GM21723 (cell line): ENCODE measurements around the gene PKD1L1.
"Not testable (repeated sequence)": the region's sequence is repeated elsewhere in the genome, so short reads cannot be mapped to it uniquely, and the experiment has no call there.

ENCODE experiments used
- ATAC-seq: cut with Tn5 transposase; IDR thresholded peaks from one replicate; pipeline ENCODE4 v1.9.1; 2021; ENCODE audit warnings: mild to moderate bottlenecking, moderate library complexity; ENCODE audit not compliant: unreplicated experiment

PKD1L1 gene

DNA sequence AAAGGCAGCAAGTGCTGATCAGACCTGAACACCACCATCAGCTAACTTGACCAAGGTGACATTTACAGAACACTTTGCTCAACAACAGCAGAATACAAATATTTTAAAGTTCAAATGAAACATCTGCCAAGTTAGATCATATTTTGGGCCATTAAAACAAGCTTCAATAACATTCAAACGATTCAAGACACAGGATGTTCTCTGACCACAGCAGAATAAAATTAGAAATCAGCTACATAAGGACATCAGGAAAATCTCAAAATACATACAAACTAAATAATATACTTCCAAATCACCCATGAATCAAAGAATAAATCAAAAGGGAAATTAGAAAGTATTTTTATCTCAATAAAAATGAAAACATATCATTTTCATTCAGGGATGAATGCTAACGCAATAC, 173.0 kb downstream of the PKD1L1 start:
- no peak for ATAC-seq

DNA sequence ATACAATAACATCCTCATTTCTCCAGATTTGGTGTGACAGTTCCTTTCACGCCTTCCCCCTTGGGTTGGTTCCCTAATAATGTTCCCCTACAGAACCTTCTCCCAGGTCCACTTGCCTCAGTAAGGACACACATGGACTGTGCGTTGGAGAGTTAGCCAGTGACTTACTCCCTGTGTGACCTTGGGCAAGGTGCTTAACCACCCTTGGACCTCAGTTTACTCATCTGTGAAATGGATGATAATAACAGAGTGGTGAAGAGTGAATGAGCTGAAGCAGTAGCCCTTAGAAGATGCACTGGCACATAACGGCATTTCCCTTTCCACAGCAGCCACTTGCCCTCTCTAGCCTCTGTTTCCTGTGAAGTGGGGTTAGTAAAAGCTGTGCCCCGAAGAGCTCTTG, 175.8 kb downstream of the PKD1L1 start:
- no peak for ATAC-seq

DNA sequence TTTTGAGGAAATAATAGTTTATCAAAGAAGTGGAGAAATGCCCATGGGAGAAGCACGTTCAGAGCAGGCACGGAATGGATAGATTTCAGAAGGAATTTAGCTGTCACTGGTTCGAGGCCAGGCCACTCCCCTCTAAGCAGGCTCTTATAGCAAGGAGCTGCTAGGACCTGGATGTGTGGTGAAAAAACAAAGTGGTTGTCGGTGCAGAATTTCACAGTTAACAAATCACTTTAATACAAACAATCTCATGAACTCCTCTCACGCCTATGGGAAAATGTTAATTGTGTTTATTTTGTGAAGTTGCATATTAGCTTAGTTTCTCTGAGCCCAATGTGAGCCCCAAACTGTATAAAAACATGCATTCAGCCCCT, 176.3 kb downstream of the PKD1L1 start:
- no peak for ATAC-seq

DNA sequence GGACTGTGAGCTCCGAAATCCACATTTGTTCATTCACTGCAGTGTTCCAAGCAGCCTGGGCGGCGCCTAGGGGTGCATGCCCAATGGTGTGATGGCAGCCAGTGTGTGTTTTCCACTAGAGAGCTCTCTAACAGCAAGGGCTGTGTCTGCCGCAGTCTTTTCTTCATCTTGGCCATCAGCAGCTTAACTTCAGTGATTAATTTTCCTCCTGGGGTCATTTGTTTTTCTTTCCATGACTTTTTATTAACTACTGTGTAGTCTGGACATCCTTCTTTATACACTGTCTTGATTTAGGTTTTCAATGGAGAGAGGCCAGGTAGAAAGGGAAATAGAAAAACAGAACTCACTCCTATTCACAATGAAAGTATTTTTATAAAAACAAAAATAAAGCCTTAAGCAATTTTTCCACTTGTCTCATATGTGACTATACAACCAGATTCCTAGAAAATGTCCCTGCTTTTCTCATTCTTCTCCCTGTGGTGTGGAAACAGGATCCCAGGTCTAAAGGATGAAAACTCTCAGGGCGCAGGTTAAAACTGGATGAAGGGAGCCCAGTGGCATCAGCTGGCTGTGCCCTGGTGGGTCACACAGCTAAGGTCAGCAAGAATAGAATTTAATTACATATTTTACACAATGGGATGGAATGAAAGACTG, 176.8 kb downstream of the PKD1L1 start:
- ATAC-seq: no peak

DNA sequence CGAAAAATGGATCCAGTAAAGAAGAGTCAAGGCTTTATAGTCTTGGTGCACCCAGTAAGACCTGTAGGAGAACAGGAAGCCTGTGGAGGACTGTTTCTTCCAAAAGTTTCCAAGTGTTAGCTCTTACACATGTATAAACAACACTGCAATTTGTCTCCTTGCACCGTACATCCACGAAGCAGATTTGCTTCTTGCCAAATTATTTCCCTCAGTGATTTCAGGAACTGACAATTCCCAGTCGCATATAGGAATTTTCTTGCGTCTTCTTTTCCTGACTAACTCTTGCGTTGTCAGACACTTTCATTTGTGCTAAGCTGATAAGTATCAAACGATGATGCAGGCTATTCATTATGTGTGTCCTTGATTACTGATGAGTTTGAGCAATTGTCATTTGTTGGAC, 182.1 kb downstream of the PKD1L1 start:
- ATAC-seq: no peak

DNA sequence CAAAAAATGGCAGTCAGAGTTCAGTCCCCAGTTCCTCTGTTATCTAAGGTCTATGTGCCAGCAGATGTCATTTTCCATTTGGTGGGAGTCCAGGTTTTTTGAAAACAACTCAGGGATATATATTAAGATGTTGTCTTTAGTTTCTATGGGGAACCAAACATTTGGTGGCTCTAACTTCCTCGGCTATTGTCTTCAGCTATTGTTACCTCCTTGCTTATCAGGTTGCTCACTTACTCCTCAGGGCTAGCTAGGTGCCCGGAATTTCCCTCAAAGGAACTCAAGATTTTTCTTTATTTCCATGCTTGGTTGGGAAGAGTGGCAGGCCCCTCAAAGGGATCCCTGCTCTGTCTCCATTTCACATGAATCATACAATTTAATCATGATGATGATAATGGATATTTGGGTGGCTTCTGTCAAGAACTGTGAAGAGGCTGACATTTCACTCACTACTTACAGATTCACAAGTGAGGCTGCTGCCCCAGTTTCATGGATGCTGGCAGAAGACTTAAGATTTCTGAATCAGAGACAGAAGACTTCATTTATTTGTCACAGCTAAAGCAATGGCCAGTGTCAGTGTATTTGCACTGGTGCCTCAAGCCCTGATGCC, 182.8 kb downstream of the PKD1L1 start:
- no peak for ATAC-seq

DNA sequence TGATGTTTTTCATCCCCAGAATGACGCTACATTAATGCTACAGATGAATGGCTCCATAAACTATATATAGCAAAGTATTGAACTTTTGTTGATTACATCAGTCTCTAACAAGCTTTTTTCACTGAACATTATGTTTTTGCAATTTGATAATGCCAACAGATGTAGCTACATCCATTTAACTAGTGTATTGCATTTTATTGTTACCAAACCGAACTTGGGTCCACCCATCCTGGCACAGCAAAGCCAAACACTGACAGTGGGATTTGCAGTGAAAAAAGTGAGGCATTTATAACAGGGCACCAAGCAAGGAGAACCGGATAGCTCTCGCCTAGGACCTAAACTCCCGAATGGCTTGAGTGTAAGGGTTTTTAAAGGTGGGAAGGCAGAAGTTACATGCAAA, 183.5 kb downstream of the PKD1L1 start:
- no peak for ATAC-seq

DNA sequence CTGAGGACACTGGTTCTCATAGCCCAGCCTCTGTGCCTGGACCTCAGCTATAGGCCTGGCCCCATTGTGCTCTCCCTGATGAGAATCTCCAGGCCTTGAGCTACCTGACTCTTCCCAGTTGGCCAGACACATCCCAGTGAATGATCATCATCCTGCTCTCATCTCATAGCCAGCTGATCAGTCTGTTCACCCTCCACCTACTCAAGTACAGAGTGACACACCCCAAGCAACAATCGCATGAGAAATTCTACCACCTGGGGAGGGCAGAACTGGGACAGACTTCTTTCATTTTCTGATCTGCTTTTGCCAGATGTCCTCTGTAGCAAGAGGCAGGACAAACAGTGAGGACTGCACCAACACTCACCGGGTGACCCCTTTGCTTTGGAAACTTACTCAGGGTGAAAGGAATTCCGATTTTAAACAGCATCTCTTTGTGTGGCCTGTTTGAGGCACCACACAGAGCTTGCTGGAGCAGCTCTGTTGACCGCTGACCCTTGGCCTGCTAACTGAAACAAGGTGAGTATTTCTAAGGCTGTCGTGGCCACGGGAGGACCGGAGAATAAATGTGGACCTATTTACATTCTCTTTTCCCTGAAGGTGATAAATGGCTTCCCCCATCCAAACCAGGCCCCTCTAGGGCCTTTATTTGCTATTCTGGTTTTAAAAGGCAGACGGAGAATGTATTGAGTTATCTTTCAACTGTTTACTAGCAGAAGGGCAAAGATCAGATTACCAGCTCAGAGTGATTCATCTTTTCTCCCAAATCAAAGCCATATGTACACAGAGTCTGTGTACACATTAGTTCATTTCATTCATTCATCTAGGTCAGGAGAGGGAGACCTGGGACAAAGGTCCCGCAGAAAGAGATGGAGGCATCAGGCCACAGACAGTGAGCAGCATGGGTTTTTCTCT, 184.9 kb downstream of the PKD1L1 start:
- ATAC-seq: peak; percentile 62

DNA sequence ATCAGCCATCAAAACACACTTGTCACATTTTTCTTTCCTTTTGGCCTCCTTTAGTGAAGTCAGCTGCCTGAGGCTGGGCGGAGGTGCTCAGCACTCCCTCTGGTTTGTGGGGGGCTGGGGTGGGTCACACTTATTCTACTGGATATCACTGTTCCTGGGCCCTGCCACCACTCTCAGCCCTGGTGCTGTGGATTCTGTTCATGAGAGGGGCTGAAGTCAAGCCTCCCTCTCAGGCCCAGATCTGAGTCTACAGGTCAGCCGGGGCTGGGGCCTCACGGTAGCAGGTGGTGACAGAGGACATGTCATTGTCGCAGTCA, 185.6 kb downstream of the PKD1L1 start:
- ATAC-seq: no peak

DNA sequence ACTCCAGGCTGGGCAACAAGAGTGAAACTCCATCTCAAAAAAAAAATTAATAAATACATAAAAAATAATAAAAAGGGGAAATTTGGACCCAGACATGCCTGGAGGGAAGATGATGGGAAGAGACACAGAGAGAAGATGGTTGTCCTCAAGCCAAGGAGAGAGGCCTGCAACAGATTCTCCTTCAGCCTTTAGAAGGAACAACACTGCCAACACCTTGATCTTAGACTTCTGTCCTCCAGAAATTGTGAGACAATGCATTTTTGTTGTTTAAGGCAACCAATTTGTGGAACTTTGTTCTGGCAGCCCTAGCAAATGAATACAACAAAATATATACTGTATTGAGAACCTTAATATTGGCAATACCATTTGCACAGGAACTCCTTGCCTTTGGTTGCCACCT, 186.1 kb downstream of the PKD1L1 start:
- ATAC-seq: no peak

DNA sequence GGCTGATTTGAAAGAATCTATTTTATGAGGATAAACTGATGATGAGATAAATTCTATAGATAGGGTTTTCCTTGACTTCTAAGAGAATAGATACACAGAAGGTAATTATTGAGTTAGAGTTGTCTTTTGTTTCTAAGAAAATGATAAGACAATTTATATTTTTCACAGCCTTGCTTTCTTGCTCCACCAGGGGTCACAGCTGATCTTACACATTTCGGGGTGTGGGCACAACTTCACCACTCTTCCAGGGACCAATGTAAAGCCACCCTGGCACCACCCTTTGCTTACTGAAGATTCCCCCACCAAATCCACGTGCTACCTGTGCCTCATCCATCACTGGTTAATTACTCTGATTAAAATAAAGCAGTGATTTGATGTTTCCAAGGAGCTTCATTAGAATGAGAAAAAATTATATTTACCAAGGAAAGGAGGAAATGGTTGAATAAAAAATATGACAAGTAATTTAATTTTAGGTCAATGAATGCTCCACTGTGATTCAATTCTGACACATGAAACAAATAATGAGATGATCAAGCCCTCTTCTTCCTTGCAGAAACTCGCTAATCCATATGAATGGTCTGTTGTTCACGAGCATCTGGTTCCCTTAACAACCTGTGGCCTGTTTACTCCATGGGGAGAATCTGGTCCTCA, 189.1 kb downstream of the PKD1L1 start:
- no peak for ATAC-seq

DNA sequence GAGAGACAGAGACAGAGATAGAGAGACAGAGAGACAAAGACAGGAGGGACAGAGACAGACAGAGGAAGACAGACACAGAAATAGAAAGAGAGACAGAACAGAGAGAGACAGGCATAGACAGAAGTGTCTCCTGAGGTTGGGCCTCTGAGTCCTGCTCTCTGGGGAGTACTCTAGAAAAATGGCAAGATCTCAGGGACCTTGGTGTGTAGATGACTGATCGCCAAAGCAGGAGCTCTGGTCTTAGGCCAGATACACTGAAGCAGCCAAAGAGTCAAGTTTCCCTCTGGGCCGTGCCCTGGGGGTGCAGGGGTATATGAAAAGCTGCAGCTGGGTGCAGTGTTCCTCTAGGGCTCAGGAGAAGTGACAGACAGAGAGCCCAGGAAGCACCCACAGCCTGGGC, 189.7 kb downstream of the PKD1L1 start:
- no peak for ATAC-seq

DNA sequence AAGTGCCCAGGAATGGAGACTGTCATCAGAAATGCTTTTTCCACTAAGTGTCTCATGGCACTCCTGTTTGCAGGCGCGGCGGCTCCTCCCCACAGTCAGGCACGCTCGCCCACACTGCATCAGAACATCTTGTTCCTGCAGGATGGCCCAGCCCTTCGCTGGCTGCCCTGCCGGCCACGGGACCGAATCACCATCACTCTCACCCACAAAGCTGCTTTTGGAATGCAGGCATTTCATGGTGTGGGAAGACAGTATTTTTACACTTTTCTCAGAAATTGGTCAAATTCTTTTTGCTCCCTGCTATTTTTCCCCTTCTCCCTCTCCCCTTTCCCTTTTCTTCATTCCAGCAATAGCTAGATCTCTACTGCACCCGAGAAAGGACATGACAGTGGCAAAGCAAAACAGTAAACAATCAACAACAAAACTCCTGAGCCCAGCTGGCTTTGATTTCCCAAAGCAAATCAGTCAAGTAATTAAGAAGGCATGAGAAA, 190.3 kb downstream of the PKD1L1 start:
- no peak for ATAC-seq

DNA sequence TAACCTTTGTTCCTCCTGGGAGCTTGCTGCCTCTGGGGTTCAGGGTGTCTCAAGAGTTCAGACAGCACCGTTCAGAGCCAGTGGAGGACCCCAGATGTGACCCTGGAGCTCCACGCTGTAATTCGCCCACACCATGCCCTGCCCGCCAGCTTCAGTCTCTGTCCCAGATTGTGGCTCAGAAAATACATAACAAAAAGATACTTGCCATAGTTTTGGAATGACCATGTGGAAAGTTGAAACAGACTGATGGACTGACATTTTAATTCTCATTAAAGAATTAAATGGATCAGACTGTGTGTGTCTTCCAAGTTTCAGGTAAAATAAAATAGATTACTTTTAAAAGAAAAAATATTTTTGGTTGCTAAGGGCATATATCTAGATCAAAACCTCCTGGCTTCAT, 191.6 kb downstream of the PKD1L1 start:
- ATAC-seq: no peak

DNA sequence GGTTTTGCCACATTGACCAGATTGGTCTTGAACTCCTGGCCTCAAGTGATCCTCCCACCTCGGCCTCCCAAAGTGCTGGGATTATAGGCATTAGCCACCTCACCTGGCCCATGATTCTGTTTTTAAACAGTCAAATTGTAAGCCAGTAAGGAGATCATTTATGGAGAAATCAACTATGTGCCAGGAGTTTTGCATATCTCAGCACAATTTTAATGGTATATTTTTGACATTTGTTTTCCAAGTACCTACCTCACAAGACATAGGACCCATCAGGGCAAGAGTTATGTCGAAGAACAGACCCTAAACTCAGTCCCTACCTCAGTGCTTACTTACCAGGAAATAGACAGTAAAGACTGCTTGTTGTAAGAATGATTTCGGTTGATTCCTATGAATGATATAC, 193.0 kb downstream of the PKD1L1 start:
- ATAC-seq: no peak

DNA sequence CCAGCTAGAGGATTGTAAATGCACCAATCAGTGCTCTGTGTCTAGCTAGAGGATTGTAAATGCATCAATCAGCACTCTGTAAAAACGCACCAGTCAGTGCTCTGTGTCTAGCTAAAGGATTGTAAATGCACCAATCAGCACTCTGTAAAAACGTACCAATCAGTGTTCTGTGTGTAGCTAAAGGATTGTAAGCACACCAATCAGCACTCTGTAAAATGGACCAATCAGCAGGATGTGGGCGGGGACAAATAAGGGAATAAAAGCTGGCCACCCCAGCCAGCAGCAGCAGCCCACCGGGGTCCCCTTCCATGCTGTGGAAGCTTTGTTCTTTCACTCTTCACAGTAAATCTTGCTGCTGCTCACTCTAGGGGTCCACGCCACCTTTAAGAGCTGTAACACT, 196.5 kb downstream of the PKD1L1 start:
- ATAC-seq: not testable (repeated sequence)

DNA sequence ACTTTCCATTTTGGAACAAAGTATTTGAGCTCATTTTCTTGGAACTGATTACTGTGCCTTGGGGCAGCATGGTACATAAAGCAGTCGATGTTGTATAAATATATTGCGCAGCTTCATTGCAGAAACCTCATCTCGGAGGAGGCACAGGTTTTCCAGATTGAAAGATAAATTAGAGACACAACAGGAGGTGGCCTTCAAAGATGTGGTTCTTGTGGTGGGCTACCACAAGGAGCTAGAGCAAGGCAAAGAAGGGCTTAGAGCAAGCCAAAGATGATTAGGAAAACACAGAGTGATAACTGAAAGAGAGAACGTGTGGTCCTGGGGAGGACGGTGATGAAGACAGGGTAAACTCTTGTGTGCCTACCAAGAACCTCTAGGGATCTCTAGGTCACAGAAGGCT, 197.2 kb downstream of the PKD1L1 start:
- no peak for ATAC-seq

DNA sequence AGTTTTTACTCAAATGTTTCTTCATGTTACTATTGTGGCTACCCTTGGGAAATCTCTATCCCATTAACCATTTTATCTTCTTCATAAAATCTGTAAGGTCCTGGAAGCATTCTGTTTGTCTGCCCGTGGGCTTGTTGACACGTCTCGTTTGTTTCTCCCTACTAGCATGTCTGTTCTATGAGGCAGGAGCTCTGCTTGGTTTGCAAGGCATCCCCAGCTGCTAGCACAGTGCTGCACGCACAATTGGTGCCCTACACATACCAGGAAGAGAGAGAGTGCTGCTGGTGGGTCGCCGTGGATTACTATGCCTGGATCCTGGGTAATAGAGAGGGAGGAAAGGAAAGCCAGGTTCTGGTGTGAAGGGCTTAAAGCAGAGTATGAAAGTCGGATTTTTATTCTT, 200.2 kb downstream of the PKD1L1 start:
- no peak for ATAC-seq

DNA sequence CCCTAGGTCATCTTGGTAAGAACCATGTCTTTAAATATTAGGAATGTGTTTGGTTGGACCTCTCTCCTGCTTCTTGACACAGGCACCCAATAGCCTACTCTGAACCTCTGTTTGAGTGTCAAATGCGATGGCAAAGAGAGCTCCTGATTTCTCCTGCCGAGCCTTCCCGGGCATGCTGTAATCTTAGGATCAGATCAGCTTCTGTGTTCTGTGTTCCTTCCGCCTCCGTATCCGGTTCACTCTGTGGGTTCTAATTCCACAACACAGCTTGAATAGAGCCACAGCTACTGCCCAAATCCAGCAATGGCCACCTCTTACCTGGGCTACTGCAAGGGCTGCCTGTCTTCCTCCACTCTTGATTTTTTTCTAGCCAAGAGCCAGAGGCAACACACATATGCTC, 201.1 kb downstream of the PKD1L1 start:
- ATAC-seq: no peak

DNA sequence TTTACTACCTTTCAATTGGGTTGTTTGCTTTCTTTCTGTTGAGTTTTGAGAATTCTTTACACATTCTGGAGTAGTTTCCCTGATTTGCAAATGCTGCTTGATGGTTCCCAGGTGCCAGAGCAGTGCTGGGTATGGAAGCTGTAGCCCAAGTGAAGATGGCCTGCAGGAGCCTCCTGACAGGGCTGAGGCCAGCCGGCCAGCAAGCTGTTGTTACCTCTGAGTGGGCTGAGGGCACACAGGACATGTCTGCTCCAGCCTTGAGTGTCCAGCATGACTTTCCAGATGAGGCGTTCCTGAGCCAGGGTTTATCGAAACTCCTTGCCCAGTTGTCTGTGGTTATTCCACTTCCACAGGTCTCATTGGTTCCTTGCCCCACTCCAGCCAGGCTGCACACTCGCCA, 201.8 kb downstream of the PKD1L1 start:
- ATAC-seq: no peak

DNA sequence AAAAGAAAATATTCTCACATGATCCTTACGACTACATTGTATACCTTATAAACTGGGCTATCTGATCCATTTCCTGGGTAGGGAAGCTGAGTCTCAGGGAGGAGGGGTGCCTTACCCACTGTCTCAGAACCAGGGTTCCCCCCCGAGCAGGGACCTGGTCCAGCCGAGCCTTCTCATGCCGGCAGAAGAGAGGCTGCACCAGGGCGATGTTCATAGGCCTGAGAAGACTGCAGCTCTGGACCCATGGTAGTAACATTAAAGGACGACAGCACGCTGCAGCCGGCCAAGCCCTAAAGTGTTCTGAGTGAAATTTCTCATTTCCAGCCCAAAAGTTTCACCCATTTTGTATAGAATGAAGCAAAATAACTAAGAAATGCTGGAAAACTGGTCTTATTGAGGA, 203.4 kb downstream of the PKD1L1 start:
- ATAC-seq: no peak
